A549 (cell line): ENCODE measurements around the gene COLEC12. TPM values are rescaled to one million over a fixed set of nuclear protein-coding genes. Genes with fewer than 3 reads are reported as not detected.

Experiments used
- ATAC-seq, 2 experiments: fragments of 200-7000 bp in 1 of 2; fragments of >200 bp in 1 of 2; cut with Nextera tagmentation in 1 of 2; cut with Tn5 transposase in 1 of 2; 3 replicates each; pipeline versions ENCODE4 v1.8.0 to v1.9.1; 2018 to 2020; ENCODE audit warnings: mild to moderate bottlenecking in 1 of 2, moderate library complexity in 1 of 2
- CTCF ChIA-PET: fragments of 300-600 bp; sonication (Branson Sonifier 250); formaldehyde crosslinking; extraction: SDS; loops from one replicate; lab custom pipeline; 2021; ENCODE audit warnings: antibody characterized with exemption, inconsistent platforms; lab: Yijun Ruan, JAX
- POLR2A ChIA-PET: fragments of 350-600 bp; formaldehyde crosslinking; extraction: SDS; loops from one replicate; lab custom pipeline; 2021; ENCODE audit warnings: antibody characterized with exemption, inconsistent platforms; lab: Yijun Ruan, JAX
- DNase-seq, 2 experiments: peaks; one replicate each; pipeline versions ENCODE4 v3.0.0 to v3.0.0-alpha.2; 2011 to 2016; ENCODE audit warnings: low read depth in 1 of 2, low spot score in 1 of 2
- FAIRE-seq: peaks from 2 replicates; lab custom pipeline; 2011; peaks lifted over from hg19 to GRCh38; lab: Jason Lieb, UNC
- H3K27ac ChIP-seq, 2 experiments: fragments of >200 bp; sonication (Bioruptor Twin); formaldehyde crosslinking; 3 replicates each; pipeline ENCODE4 v1.5.1; 2016 to 2017
- H3K4me1 ChIP-seq: fragments of >200 bp; sonication (Bioruptor Twin); formaldehyde crosslinking; 3 replicates; pipeline ENCODE4 v1.6.1; 2016
- H3K4me2 ChIP-seq: fragments of >200 bp; sonication (Bioruptor Twin); formaldehyde crosslinking; 3 replicates; pipeline ENCODE4 v1.6.1; 2016
- H3K4me3 ChIP-seq: fragments of >200 bp; sonication (Bioruptor Twin); formaldehyde crosslinking; 3 replicates; pipeline ENCODE4 v1.5.1; 2016
- H3K9me3 ChIP-seq: fragments of >200 bp; sonication (Bioruptor Twin); formaldehyde crosslinking; 3 replicates; pipeline ENCODE4 v1.6.1; 2016
- BHLHE40 ChIP-seq: IDR thresholded peaks from 2 replicates; pipeline ENCODE4 v1.6.1; 2012; ENCODE audit warnings: low read depth, low read length, inconsistent platforms
- CEBPB ChIP-seq, 2 experiments: fragments of >200 bp in 1 of 2; sonication (Bioruptor Twin) in 1 of 2; formaldehyde crosslinking in 1 of 2; IDR thresholded peaks; 2 replicates each; pipeline ENCODE4 v1.6.1; 2012 to 2016
- EHF ChIP-seq: fragments of 250-450 bp; sonication (Bioruptor Pico); IDR thresholded peaks from 2 replicates; pipeline ENCODE4 v1.5.0; 2020; ENCODE audit warnings: mild to moderate bottlenecking
- ESRRA ChIP-seq: fragments of 150-350 bp; IDR thresholded peaks from 2 replicates; pipeline ENCODE4 v1.6.1; 2014; ENCODE audit warnings: mild to moderate bottlenecking, low read length, borderline replicate concordance
- FOSB ChIP-seq: fragments of 250-450 bp; sonication (Bioruptor Pico); IDR thresholded peaks from 2 replicates; pipeline ENCODE4 v1.5.0; 2020; ENCODE audit warnings: mild to moderate bottlenecking, moderate library complexity
- HEYL ChIP-seq: fragments of 250-450 bp; sonication (Bioruptor Pico); IDR thresholded peaks from 2 replicates; pipeline ENCODE4 v1.8.0; 2021; ENCODE audit warnings: mild to moderate bottlenecking, moderate library complexity
- HMGXB4 ChIP-seq: fragments of 250-450 bp; sonication (Bioruptor Pico); IDR thresholded peaks from 2 replicates; pipeline ENCODE4 v1.5.0; 2021; ENCODE audit warnings: mild to moderate bottlenecking, moderate library complexity, borderline replicate concordance
- KDM5A ChIP-seq: fragments of 200-600 bp; sonication (generic); IDR thresholded peaks from 2 replicates; pipeline ENCODE4 v1.6.1; 2016; ENCODE audit warnings: antibody characterized with exemption, mild to moderate bottlenecking
- MAFK ChIP-seq: fragments of 450-650 bp; IDR thresholded peaks from 2 replicates; pipeline ENCODE4 v1.6.1; 2014; ENCODE audit not compliant: partially characterized antibody
- MAZ ChIP-seq: fragments of 150-350 bp; IDR thresholded peaks from 2 replicates; pipeline ENCODE4 v1.6.1; 2014; ENCODE audit warnings: antibody characterized with exemption, low read depth, low read length, borderline replicate concordance
- RARB ChIP-seq: fragments of 250-450 bp; sonication (Bioruptor Pico); IDR thresholded peaks from 2 replicates; pipeline ENCODE4 v1.8.0; 2021; ENCODE audit warnings: mild to moderate bottlenecking, moderate library complexity
- REST ChIP-seq: fragments of 200-600 bp; sonication (generic); IDR thresholded peaks from 2 replicates; pipeline ENCODE4 v1.6.1; 2016; ENCODE audit warnings: antibody characterized with exemption, mild to moderate bottlenecking, moderate library complexity
- RFX5 ChIP-seq: fragments of 450-650 bp; IDR thresholded peaks from 2 replicates; pipeline ENCODE4 v1.7.1; 2014; ENCODE audit warnings: antibody characterized with exemption, mild to moderate bottlenecking, moderate library complexity
- SREBF2 ChIP-seq: fragments of 450-650 bp; IDR thresholded peaks from 2 replicates; pipeline ENCODE4 v1.6.1; 2014; ENCODE audit warnings: mild to moderate bottlenecking, moderate library complexity
- TP53 ChIP-seq: fragments of 250-450 bp; sonication (Bioruptor Pico); IDR thresholded peaks from 2 replicates; pipeline ENCODE4 v1.5.0; 2021; ENCODE audit warnings: mild to moderate bottlenecking, moderate library complexity
- ZC3H11A ChIP-seq: fragments of 450-650 bp; IDR thresholded peaks from 2 replicates; pipeline ENCODE4 v1.6.1; 2014; ENCODE audit warnings: antibody characterized with exemption, mild to moderate bottlenecking
- WGBS: methylation state at CpG from one replicate; pipeline ENCODE4 v1.1.6; 2017; ENCODE audit errors: missing lambda C conversion rate; 5-methylcytosine and 5-hydroxymethylcytosine counted together
- polyA plus RNA-seq, 4 experiments: library from polyadenylated mRNA; depleted of rRNA in 3 of 4; stranded (reverse); fragments of >200 nt; fragmentation: RNase III in 1 of 4; extraction: RNeasy Plus Mini Kit Qiagen cat#74134 plus additional on column Dnase treatment in 1 of 4; gene quantifications; 2 replicates in 3 of 4; 3 replicates in 1 of 4; pipeline ENCODE4 v1.2.3, GENCODE V29; 2011 to 2017

COLEC12 gene
- polyA plus RNA-seq, 2 of the 4 experiments (the other 2 are of a cell fraction) = 0.01 TPM; not detected in 1

GRCh38 chr18:475202-476031, 25.1 kb downstream of the COLEC12 start:
- 59% methylated on average over 12 of the region's 12 CpGs for WGBS
- Histone ChIP-seq H3K4me3 (no peak overlapping the region), H3K9me3 (no peaks in the 10 kb centered on the region), H3K4me1 (0 out of 3 replicates have a peak, but pooled peaks cover 5% of the 10 kb centered on the region), H3K4me2 (peak overlapping the region; percentile 19; the same call in 1 of the 3 replicates), H3K27ac (0 out of 6 replicates have a peak overlapping the region, but pooled peaks of 1 of the 2 experiments have one; percentile 35)
- ChIA-PET CTCF (no interaction called here), POLR2A (no interaction called here)
- ATAC-seq (peak in 1 of 2 experiments; percentile 44; a peak in 2 of 6 replicates), FAIRE-seq (no peak), DNase-seq (no peak)
- no peak for TF ChIP-seq KDM5A
- TF ChIP-seq ESRRA = no peak
- TF ChIP-seq RARB (CRISPR knock-in tag) = no peak
- no peak for TF ChIP-seq HMGXB4 (CRISPR knock-in tag)
- no peak for TF ChIP-seq CEBPB (IDR thresholded peaks at IDR 0.05)
- TF ChIP-seq ZC3H11A = no peak
- TF ChIP-seq HEYL = no peak
- no peak for TF ChIP-seq EHF (CRISPR knock-in tag)
- no peak for TF ChIP-seq TP53 (CRISPR knock-in tag)
- no peak for TF ChIP-seq RFX5
- TF ChIP-seq FOSB (CRISPR knock-in tag) = no peak

GRCh38 chr18:474416-474815, 26.1 kb downstream of the COLEC12 start:
- no peak for FAIRE-seq
- CTCF ChIA-PET = interaction anchor here (0.5 kb wide), 1 partner anchor 280 kb away, joined by 3 read pairs; no protein-coding TSS in a partner anchor

More at GRCh38 chr18:474416-474815, 26.1 kb downstream of the COLEC12 start:
- TF ChIP-seq SREBF2 = no peak
- no peak for TF ChIP-seq BHLHE40
- no peak for TF ChIP-seq REST
- TF ChIP-seq EHF (CRISPR knock-in tag) = no peak
- no peak for TF ChIP-seq KDM5A
- TF ChIP-seq MAZ = no peak
- no peak for TF ChIP-seq RFX5
- TF ChIP-seq MAFK = no peak
- H3K27ac ChIP-seq = no peak overlapping the region
- H3K4me2 ChIP-seq = no peak overlapping the region
- 56% methylated on average over 4 of the region's 4 CpGs for WGBS
- no peaks in the 10 kb centered on the region for H3K9me3 ChIP-seq
- no peak for ATAC-seq
- no peak for DNase-seq
- H3K4me3 ChIP-seq = no peak overlapping the region
- POLR2A ChIA-PET = no interaction called here
- H3K4me1 ChIP-seq = 0 out of 3 replicates have a peak, but pooled peaks cover 5% of the 10 kb centered on the region
